SK-MEL-5 (cell line): ENCODE data around the gene OTX1. TPM values are rescaled to one million over a fixed set of nuclear protein-coding genes. Genes with fewer than 3 reads are reported as not detected.
A peak's percentile ranks its signal among the peaks of the same experiment; 100 is the strongest.
"Not testable (repeated sequence)": the region's sequence is repeated elsewhere in the genome, so short reads cannot be mapped to it uniquely, and the experiment has no call there.

Experiments
- DNase-seq: peaks from one replicate; pipeline ENCODE4 v3.0.0-alpha.2; 2016; ENCODE audit warnings: low read depth, low spot score
- in situ Hi-C: cut with HindIII; loops from 2 replicates; pipeline ENCODE4 v1.10.0; 2016; ENCODE audit warnings: low sequenced_read_pairs, high pct_unique_total_duplicates, low pct_unique_long_range_greater_than_20kb
- total RNA-seq: library from RNA; depleted of rRNA; stranded (reverse); fragments of >200 nt; shearing (Covaris generic); gene quantifications from 2 replicates; pipeline ENCODE4 v1.2.3, GENCODE V29; 2014

OTX1 gene
- total RNA-seq, 1 experiment from 2014 or later: 1.2 TPM

- no peak for DNase-seq
- in situ Hi-C loops: no loop called here
These were observed 4.8 kb downstream of the OTX1 start for GRCh38 chr2:63055226-63056106.

- no peak for DNase-seq
These were observed 5.7 kb downstream of the OTX1 start for GRCh38 chr2:63056107-63057050.

DNA sequence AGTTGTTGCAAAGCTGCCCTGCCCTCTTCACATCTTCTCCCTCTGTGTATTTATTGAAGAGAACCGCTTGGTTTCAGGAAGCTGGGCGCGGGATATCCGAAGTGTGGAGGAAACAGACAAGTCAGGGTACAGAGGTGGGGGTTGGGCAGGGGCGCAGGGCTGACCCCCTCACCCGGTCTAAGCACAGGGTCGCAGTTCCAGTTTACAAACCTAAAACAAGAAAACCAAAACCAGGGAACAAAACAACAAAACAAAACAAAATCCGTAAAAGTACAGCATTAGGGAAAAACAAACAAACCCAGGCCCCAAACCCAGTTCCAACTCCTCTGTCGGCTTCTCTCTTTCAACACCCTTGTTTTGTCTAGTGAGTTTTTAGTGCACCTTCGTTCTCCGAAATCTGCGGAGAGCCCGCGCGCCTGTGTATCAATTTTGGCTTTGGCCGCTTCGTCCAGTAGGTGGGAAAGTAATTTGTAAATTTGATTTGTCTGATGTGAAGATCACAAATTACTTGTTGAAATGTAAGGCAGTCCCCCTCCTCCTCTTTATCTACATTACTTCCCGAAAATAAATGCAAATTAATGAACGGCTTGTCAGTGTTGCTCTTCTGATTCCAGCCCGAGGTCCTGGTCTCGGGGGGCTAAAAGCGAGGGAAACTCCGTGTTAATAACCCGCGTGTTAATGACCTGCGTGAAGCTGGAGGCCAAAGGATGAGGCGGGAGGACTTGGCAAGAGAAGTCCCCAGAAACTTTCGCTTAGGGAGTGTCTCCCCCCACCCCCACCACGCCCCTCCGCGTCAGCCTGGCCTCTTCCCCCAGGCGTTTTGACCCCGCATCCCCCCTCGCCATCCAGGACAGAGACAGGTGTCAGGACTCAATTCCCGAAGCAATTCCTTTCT is 6.9 kb downstream of the OTX1 start:
- in situ Hi-C loops: no loop called here
- DNase-seq: no peak

More at GRCh38 chr2:63056107-63057050, 5.7 kb downstream of the OTX1 start:
- in situ Hi-C loops: no loop called here

DNA sequence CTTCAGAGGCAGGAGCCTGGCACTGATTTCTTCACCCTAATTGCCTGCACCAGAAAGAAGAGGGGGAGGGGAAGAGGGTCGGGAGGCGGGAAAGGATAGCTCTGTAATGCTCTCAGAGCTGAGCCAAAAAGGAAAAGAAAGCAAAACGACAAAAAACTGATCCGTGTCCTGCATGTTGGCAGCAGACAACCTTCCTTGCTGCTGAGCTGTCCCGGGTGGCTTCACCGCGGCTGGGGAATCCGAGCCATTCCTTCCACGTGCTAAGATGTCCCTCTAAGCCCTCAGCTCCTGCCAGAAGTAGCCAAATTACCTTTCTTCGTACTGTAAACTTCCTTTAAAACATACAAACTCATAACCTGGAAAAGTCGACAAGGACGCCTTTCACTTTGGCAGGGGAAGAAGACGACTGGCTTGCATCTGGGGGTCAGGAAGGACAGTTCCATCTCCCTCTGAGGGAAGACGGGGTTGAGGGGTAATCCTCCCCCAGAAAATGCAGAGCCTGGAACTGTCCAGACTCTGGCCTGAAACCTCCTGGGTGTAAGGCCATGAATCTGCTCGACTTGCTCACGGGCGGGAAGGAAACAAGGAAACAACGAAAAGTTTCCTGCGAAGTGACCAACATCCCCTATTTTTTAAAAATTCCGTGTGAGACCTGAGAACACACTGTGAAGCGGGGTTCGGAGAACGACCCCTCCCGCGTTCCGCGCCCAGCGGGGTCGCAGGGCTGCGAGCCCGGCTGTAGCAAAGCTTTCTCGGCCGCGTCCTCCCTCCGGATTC is 7.7 kb downstream of the OTX1 start:
- in situ Hi-C loops: no loop called here
- DNase-seq: no peak

DNA sequence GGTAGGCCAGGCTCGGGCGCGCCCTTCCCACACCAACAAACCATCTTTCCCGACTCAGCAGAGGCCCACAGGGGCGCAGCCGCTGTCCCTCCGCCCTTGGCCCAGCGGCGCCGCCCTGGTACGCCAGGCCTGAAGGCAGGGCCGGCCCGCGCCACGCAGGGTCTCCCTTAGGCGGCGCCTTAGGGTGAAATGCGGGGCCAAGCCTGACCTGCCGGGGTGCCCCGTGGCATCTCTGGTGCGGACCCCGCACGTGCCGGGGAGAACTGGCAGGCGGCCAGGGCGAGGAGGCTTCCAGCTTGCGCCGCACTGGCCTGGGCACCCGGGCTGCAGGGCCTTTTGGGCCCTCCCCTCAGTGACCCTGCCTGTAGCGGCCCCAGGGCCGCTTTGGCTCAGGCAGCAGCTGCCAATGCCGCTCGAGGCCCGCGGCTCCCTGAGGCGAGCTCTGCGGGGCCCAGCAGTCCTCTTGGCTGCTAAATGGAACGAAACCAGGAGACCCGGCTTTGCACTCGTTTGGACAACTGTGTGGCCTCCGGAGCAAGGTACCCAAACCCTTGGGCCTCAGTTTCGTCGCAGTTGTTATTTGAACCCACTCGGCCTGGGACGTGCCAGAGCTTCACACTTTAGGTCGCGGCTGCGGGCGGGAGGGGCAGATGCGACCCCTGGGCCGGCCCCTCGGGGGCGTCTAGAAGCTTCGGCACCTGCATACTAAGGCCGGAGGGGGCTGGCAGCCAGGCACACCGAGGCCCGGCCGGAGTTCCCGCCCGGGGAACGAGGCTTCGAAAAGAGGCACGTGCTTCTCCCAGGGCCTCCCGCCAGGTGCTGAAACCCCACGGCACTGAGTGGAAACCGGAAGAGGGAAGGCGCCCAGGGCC is 8.5 kb downstream of the OTX1 start:
- in situ Hi-C loops: no loop called here
- DNase-seq: no peak

GRCh38 chr2:63059793-63060471 is 9.3 kb downstream of the OTX1 start:
- no peak for DNase-seq
- in situ Hi-C loops: no loop called here

DNA sequence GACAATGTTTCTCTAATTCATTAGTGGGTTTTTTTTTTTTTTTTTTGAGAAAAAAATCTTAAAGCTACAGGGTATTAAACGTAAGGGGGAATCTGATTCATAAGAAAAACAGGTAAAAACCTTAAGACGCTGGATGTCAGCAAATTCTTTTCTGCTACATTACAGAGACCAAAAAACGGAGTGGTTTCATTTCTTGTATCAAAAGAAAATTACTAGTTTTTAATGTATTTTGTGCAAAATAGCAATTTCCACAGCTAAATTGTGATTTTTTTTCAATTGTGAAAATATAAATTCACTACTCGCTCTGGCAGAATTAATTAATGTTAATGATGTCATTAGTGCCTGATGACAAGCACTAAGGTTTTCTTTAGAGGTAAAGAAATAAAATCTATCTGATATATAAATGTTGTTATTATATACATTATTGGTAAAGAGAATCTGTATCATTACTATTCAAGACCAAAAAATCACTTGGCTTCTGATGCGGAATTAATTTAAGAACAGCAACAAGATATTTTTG is 9.9 kb downstream of the OTX1 start:
- no peak for DNase-seq
- in situ Hi-C loops: no loop called here

DNA sequence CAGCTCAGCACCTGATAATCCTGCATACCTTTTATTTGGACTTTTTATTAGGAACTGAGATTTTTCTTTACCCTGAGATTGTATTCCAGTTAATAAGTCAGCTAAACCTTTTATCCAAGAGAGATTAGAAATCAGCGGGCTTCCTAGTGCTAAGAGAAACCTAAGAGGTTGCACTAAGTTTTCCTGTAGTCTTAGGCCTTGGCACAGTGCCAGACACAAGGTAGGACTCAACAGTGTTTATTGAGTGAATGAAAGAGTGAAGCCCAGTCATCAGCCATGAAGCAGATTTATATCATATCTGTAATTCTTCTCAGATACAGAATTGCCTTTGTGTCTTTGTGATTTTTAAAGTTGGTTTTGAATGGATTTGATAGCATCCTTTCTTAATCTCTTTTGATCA is 13.6 kb downstream of the OTX1 start:
- DNase-seq: no peak
- in situ Hi-C loops: no loop called here

GRCh38 chr2:63064661-63065060 is 14.0 kb downstream of the OTX1 start:
- in situ Hi-C loops: no loop called here
- no peak for DNase-seq

- in situ Hi-C loops: no loop called here
- DNase-seq: no peak
These were observed 15.6 kb downstream of the OTX1 start for GRCh38 chr2:63066265-63066664.

DNA sequence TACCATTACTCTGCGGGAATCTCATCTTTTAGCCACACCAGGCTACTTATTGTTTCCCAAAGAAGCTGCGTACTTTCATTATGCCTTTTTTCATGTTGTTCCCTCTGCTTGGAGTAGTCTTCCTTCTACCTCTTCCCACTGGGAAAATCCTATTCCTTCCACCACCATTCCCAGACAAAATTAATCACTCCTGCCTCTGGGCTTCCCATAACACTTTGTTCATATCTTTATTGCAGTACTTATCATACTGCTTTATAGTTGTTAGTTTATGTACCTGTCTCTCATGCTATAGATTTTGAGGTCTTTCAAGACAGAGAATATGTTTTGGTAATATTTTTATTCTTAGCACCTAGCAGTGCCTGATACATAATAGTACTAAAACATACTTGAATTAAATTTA is 16.2 kb downstream of the OTX1 start:
- in situ Hi-C loops: no loop called here
- DNase-seq: no peak

DNA sequence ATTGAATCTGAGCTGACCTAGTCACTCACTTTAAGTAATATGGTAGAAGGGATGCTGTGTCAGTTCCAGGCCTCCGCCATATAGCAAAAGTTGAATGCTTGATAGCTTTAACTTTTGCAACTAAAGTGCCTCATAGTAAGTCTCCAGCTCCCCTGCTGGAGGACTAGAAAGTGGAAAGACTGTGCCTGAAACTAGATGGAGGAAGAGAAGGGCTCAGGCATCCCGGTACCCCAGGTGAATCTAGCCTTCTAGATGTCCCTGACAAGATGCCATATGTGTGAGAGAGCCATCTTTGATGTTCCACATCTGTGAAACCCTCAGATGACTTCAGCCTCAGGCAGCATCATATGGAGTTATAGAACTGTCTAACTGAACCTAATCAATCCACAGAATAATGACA is 21.0 kb downstream of the OTX1 start:
- no peak for DNase-seq

GRCh38 chr2:63073994-63074393 is 23.4 kb downstream of the OTX1 start:
- DNase-seq: no peak
- in situ Hi-C loops: no loop called here

More for the DNA sequence above, 21.0 kb downstream of the OTX1 start:
- in situ Hi-C loops: no loop called here

- in situ Hi-C loops, DNase-seq: not testable (repeated sequence)
These were observed 23.8 kb downstream of the OTX1 start for GRCh38 chr2:63074399-63074798.

- peak; percentile 87 for DNase-seq
- in situ Hi-C loops: no loop called here
These were observed 28.4 kb downstream of the OTX1 start for GRCh38 chr2:63078852-63079606.
